ENCODE measurements around the gene TULP4.

The TULP4 gene

DNA sequence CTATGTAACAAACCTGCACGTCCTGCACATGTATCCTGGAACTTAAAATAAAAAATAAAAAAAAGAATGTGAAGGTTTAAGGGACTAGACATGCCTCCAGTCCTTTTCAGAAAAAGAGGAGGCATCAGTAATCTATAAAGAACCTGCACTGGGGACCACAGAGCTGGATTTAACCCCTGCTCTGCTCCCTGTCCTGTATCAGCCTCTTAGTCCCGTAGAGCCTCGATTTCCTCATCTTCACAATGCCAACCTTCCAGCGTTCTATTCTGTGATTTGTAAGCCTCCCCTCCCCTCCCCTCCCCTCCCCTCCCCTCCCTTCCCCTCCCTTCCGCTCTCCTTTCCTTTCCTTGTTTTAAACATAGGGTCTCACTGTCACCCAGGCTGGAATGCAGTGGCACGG is 216.6 kb downstream of the TULP4 start:
- no peak for TF ChIP-seq GLIS3 (CRISPR knock-in tag; IDR thresholded peaks at IDR 0.05)

DNA sequence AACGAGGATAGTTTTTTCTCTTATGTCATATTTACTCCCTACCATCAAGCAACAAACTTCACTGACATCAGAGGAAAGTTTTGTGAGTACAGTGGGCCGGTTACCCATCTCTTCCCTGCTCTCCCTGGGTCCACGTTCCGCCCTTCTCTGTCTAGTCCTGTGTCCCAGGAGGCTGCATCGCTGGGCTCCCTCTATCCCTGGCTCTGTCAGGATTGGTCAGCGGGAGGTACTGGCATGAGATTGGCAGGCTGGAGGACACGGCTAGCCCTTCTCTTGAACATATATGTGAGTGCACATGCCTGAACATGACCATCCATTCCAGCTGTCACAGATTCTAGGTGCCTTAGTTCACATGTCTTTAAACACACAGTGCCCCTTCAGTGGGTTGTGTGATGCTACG is 217.4 kb downstream of the TULP4 start:
- no peak for ATAC-seq
- TF ChIP-seq SNAI2 (CRISPR knock-in tag; IDR thresholded peaks at IDR 0.05) = no peak
- TF ChIP-seq TCF4 (CRISPR knock-in tag; IDR thresholded peaks at IDR 0.05; ENCODE audit: borderline replicate concordance) = no peak
- TF ChIP-seq ZNF565 (CRISPR knock-in tag; conservative IDR thresholded peaks at IDR 0.05; ENCODE audit: low read depth) = no peak
- TF ChIP-seq, protein P1, sequence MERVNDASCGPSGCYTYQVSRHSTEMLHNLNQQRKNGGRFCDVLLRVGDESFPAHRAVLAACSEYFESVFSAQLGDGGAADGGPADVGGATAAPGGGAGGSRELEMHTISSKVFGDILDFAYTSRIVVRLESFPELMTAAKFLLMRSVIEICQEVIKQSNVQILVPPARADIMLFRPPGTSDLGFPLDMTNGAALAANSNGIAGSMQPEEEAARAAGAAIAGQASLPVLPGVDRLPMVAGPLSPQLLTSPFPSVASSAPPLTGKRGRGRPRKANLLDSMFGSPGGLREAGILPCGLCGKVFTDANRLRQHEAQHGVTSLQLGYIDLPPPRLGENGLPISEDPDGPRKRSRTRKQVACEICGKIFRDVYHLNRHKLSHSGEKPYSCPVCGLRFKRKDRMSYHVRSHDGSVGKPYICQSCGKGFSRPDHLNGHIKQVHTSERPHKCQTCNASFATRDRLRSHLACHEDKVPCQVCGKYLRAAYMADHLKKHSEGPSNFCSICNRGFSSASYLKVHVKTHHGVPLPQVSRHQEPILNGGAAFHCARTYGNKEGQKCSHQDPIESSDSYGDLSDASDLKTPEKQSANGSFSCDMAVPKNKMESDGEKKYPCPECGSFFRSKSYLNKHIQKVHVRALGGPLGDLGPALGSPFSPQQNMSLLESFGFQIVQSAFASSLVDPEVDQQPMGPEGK (CRISPR knock-in tag; IDR thresholded peaks at IDR 0.05; ENCODE audit: borderline replicate concordance) = no peak
- TF ChIP-seq ZFP3 (CRISPR knock-in tag; IDR thresholded peaks at IDR 0.05) = no peak

More for the DNA sequence above, 216.6 kb downstream of the TULP4 start:
- no peak for ATAC-seq

DNA sequence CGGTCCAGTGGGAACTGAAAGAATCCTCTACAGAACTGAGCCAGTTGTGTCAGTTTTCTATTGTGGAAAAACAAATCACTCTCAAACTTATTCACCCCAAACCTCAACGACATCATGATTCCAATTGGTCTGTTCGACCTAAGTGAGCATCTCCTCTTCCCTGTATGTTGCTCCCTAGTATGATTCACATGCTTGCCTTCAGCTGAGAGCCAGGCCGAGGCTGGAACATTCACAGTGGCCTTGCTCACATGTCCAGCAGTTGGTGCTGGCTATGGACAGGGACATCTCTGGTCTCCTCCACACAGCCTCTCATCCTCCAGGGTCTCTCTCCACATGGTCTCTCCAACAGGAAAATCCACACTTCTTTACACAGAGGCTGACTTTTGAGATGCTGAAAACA is 219.3 kb downstream of the TULP4 start:
- TF ChIP-seq, protein P2, sequence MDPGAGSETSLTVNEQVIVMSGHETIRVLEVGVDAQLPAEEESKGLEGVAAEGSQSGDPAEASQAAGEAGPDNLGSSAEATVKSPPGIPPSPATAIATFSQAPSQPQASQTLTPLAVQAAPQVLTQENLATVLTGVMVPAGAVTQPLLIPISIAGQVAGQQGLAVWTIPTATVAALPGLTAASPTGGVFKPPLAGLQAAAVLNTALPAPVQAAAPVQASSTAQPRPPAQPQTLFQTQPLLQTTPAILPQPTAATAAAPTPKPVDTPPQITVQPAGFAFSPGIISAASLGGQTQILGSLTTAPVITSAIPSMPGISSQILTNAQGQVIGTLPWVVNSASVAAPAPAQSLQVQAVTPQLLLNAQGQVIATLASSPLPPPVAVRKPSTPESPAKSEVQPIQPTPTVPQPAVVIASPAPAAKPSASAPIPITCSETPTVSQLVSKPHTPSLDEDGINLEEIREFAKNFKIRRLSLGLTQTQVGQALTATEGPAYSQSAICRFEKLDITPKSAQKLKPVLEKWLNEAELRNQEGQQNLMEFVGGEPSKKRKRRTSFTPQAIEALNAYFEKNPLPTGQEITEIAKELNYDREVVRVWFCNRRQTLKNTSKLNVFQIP (CRISPR knock-in tag; IDR thresholded peaks at IDR 0.05; ENCODE audit: borderline replicate concordance, low read depth) = no peak
- TF ChIP-seq, protein P1 (CRISPR knock-in tag; IDR thresholded peaks at IDR 0.05; ENCODE audit: borderline replicate concordance) = no peak
- TF ChIP-seq OSR1 (CRISPR knock-in tag; IDR thresholded peaks at IDR 0.05) (no peak), ZFP3 (CRISPR knock-in tag; IDR thresholded peaks at IDR 0.05) (no peak), GLIS3 (CRISPR knock-in tag; IDR thresholded peaks at IDR 0.05) (no peak), ZFP30 (CRISPR knock-in tag; IDR thresholded peaks at IDR 0.05) (no peak)
- TF ChIP-seq, protein P3, sequence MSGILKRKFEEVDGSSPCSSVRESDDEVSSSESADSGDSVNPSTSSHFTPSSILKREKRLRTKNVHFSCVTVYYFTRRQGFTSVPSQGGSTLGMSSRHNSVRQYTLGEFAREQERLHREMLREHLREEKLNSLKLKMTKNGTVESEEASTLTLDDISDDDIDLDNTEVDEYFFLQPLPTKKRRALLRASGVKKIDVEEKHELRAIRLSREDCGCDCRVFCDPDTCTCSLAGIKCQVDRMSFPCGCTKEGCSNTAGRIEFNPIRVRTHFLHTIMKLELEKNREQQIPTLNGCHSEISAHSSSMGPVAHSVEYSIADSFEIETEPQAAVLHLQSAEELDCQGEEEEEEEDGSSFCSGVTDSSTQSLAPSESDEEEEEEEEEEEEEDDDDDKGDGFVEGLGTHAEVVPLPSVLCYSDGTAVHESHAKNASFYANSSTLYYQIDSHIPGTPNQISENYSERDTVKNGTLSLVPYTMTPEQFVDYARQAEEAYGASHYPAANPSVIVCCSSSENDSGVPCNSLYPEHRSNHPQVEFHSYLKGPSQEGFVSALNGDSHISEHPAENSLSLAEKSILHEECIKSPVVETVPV (CRISPR knock-in tag; IDR thresholded peaks at IDR 0.05) = no peak
- no peak for ATAC-seq

DNA sequence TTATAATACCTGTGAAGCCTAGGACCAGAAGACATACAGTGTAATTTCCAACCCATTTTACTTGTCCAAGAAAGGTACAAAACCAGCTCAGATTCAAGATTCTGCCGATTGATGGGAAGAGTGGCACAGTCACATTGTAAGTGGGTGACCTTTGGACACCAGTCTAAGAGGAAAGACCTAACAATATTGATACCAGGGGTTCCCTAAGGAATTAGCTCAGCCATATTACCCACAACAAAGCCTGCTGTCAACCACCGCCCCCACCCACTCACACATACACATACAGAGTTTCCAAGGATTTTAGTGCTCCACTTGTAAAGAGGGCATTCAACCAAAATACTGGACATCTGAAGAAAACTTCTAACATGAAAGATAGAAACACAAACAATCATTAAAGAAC is 219.7 kb downstream of the TULP4 start:
- no peak for ATAC-seq
- TF ChIP-seq, protein P4, sequence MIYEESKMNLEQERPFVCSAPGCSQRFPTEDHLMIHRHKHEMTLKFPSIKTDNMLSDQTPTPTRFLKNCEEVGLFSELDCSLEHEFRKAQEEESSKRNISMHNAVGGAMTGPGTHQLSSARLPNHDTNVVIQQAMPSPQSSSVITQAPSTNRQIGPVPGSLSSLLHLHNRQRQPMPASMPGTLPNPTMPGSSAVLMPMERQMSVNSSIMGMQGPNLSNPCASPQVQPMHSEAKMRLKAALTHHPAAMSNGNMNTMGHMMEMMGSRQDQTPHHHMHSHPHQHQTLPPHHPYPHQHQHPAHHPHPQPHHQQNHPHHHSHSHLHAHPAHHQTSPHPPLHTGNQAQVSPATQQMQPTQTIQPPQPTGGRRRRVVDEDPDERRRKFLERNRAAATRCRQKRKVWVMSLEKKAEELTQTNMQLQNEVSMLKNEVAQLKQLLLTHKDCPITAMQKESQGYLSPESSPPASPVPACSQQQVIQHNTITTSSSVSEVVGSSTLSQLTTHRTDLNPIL (CRISPR knock-in tag; IDR thresholded peaks at IDR 0.05; ENCODE audit: low read depth) = no peak

DNA sequence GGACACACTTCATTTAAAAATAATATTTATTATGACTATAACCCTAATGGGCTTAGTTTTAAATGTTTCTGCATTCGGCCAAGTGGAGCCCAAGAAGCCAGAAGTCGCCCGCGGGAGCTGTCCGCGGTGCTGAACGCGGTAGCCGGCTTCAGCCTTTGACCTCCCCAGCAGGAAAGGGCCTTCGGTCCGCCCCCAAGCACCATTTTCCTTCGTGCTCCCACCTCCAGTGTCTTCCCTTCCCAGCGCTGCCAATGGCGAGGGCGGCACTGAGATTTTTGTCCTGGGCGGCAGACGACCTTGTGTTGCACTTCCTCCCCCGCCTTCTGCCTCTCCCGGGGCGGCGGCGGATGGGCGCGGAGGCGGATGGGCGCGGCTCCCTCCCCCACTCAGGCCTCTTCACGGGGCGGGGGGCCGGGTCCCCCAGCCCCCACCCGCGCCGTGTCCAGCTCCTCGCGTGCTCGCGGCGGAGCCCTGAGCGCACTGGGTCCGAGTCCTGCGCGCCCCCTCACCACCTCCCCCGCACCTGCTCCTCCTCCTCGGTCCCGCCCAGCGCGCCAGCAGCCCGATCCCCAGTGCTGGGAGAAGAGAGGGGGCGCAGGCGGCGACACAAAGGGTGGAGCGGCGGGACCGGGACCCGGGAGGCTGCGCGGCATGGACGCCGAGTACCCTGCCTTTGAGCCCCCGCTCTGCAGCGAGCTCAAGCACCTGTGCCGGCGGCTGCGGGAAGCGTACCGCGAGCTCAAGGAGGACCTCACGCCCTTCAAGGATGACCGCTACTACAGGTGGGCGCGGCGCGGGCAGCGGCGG is 224.0 kb downstream of the TULP4 start:
- ATAC-seq = peak; percentile 86
- TF ChIP-seq, protein P4 (CRISPR knock-in tag; IDR thresholded peaks at IDR 0.05; ENCODE audit: low read depth) = no peak
- TF ChIP-seq CSDC2 (CRISPR knock-in tag; IDR thresholded peaks at IDR 0.05) (0 out of 2 replicates have a peak, but pooled peaks have one; percentile 72), TCF4 (CRISPR knock-in tag; IDR thresholded peaks at IDR 0.05; ENCODE audit: borderline replicate concordance) (no peak), SNAI2 (CRISPR knock-in tag; IDR thresholded peaks at IDR 0.05) (peak; percentile 78), ZNF565 (CRISPR knock-in tag; conservative IDR thresholded peaks at IDR 0.05; ENCODE audit: low read depth) (no peak), GLIS3 (CRISPR knock-in tag; IDR thresholded peaks at IDR 0.05) (no peak), ESRRG (CRISPR knock-in tag; IDR thresholded peaks at IDR 0.05) (no peak), ZNF8 (CRISPR knock-in tag; IDR thresholded peaks at IDR 0.05) (0 out of 2 replicates have a peak, but pooled peaks have one; percentile 13), OSR1 (CRISPR knock-in tag; IDR thresholded peaks at IDR 0.05) (no peak), BACH2 (CRISPR knock-in tag; IDR thresholded peaks at IDR 0.05; ENCODE audit: borderline replicate concordance) (no peak), ZFP30 (CRISPR knock-in tag; IDR thresholded peaks at IDR 0.05) (no peak), TOX (CRISPR knock-in tag; IDR thresholded peaks at IDR 0.05; ENCODE audit: borderline replicate concordance) (no peak), ZNF70 (CRISPR knock-in tag; IDR thresholded peaks at IDR 0.05) (peak; percentile 53; the same call in 1 of the 2 replicates), ARNTL (CRISPR knock-in tag; IDR thresholded peaks at IDR 0.05; ENCODE audit: borderline replicate concordance, low read depth) (no peak)
- TF ChIP-seq, protein P1 (CRISPR knock-in tag; IDR thresholded peaks at IDR 0.05; ENCODE audit: borderline replicate concordance) = no peak
- TF ChIP-seq, protein P3 (CRISPR knock-in tag; IDR thresholded peaks at IDR 0.05) = no peak

Measured in SK-N-SH treated with all-trans-retinoic acid at 6 μM for 48 hours (cell line).